K562 (cell line): ENCODE data around the gene CHRNG. TPM values are rescaled to one million over a fixed set of nuclear protein-coding genes. Genes with fewer than 3 reads are reported as not detected.

Source experiments
- ARNT ChIP-seq, 2 experiments: fragments of 450-650 bp; IDR thresholded peaks; 2 replicates each; pipeline ENCODE4 v1.6.1; 2016; ENCODE audit warnings: mild to moderate bottlenecking in 1 of 2
- BMI1 ChIP-seq: fragments of 150-350 bp; IDR thresholded peaks from 2 replicates; pipeline ENCODE4 v1.6.1; 2014; ENCODE audit warnings: low read length
- CUX1 ChIP-seq: fragments of 200-800 bp; sonication (Bioruptor generic); IDR thresholded peaks from 2 replicates; pipeline ENCODE4 v1.6.1; 2016; ENCODE audit warnings: missing genetic modification characterization, missing compliant biosample characterization
- E2F3 ChIP-seq: fragments of 250-450 bp; sonication (Bioruptor Pico); IDR thresholded peaks from 2 replicates; pipeline ENCODE4 v1.4.0; 2020; ENCODE audit warnings: mild to moderate bottlenecking
- EGR1 ChIP-seq: fragments of 450-650 bp; conservative IDR thresholded peaks from 2 replicates; pipeline ENCODE4 v1.6.1; 2017; ENCODE audit warnings: mild to moderate bottlenecking
- polyA plus RNA-seq, 8 experiments: library from polyadenylated mRNA; depleted of rRNA in 4 of 8; stranded (reverse) in 5 of 8; unstranded in 3 of 8; fragments of >200 nt; fragmentation: Nextera tagmentation in 2 of 8; fragmentation: Illumina TruSeq in 1 of 8; extraction: Ambion mirVana in 2 of 8; extraction: Trizol in 1 of 8; gene quantifications; 2 replicates each; pipeline versions ENCODE4 v1.2.1 to v1.2.3, GENCODE V29; 2011 to 2014; ENCODE audit warnings: inconsistent platforms in 1 of 8, missing spikeins in 1 of 8
- total RNA-seq, 7 experiments: library from RNA; depleted of rRNA in 6 of 7; stranded (reverse); fragments of >200 nt in 6 of 7; fragmentation: Illumina TruSeq in 2 of 7; extraction: Trizol in 2 of 7; gene quantifications; 2 replicates each; pipeline versions ENCODE4 v1.2.1 to v1.2.3, GENCODE V29; 2011 to 2021; ENCODE audit warnings: low replicate concordance in 1 of 7
- TF ChIP-seq, protein P1 (sequence below), 3 experiments: fragments of 200-800 bp in 1 of 3; sonication (Bioruptor generic) in 1 of 3; sonication (generic) in 1 of 3; formaldehyde crosslinking in 1 of 3; IDR thresholded peaks; 2 replicates each; pipeline versions ENCODE4 v1.6.1 to v1.8.0; 2016 to 2022; ENCODE audit warnings: mild to moderate bottlenecking in 2 of 3, missing compliant biosample characterization in 2 of 3, missing genetic modification characterization in 2 of 3, missing genetic modification reagents in 1 of 3

CHRNG gene
- total and polyA plus RNA-seq, 9 of the 15 experiments (the other 6 are each of a cell fraction or from before 2014, with no cell fraction given): not detected

DNA sequence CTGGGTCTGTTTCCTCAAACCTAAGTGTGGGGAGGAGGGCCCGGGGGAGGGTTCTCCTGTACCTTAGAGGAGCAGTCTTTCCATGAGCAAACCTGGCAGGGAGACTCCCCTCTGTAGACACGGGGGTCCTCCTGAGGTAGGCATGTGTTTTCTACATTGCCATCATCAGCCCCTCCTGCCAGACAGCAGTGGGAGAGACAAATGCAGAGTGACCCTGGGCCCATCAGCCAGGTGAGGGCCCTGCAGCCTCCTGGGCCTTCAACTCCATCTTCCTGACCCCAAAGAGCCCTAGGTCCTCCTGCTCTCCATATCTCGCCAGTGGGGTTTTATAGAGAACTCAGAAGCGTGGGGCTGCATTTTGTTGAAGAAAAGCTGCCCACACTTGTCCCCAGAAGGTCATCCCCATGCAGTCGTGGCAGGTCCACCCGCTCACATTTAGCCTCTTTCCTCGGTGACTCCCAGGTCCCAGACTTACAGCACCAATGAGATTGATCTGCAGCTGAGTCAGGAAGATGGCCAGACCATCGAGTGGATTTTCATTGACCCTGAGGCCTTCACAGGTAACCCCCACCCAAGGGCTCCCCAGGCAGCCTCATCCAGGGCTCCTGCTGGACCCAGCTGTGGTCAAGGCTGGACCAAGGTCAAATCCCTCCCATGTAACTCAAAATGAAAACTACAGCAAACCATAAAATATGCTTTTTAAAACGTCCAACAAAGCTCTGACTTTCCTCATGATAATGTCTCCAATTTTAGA lies 2.6 kb downstream of the CHRNG start (continued):
- TF ChIP-seq, protein P1, sequence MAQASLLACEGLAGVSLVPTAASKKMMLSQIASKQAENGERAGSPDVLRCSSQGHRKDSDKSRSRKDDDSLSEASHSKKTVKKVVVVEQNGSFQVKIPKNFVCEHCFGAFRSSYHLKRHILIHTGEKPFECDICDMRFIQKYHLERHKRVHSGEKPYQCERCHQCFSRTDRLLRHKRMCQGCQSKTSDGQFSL (CRISPR knock-in tag; IDR thresholded peaks at IDR 0.05): no peak
- TF ChIP-seq, protein P1 (tag; IDR thresholded peaks at IDR 0.05): no peak
- TF ChIP-seq CUX1: no peak
- no peak for TF ChIP-seq E2F3 (CRISPR knock-in tag)
- TF ChIP-seq BMI1: no peak
- no peak for TF ChIP-seq ARNT (IDR thresholded peaks at IDR 0.05)
- TF ChIP-seq EGR1: no peak
